ENCODE results near the gene SLC35F5.

SLC35F5 gene

DNA sequence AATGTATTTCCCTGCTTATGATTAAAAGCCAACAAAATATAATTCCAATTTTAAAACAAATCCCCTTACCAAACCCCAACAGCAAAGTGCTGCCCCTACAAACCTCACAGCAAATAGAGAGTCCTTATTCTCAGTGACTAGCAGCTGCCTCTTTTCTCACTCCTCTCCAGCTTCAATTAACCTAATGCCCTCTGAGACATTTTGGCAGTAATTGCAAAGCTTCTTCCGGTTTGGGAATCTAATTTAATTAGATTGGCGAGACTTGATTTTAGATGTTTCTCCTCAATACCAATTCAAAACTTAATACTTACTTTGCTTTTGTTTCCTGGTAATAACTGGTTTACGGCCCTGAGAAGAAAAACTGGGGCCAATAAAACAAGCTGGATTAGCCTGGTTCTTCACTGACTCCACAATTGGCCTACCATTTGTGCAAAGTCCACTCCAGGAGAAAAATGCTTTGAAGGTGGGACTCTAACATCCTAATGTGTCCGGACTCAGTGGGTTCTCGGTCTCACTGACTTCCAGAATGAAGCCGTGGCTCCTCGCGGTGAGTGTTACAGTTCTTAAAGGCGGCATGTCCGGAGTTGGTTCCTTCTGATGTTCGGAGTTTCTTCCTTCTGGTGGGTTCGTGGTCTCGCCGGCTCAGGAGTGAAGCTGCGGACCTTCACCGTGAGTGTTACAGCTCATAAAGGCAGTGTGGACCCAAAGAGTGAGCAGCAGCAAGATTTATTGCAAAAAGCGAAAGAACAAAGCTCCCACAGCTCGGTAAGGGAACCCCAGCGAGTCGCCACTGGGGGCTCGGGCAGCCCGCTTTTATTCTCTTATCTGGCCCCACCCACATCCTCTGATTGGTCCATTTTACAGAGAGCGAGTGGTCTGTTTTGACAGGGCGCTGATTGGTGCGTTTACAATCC, 52.8 kb downstream of the SLC35F5 start:
- TF ChIP-seq FOXM1 (IDR thresholded peaks at IDR 0.05; ENCODE audit: borderline replicate concordance, low read depth) (no peak), TEAD4 (IDR thresholded peaks at IDR 0.05) (no peak), YY1 (IDR thresholded peaks at IDR 0.05; ENCODE audit: low read depth) (no peak), TAF1 (IDR thresholded peaks at IDR 0.05; ENCODE audit: low read depth) (no peak), EGR1 (IDR thresholded peaks at IDR 0.05) (no peak)

DNA sequence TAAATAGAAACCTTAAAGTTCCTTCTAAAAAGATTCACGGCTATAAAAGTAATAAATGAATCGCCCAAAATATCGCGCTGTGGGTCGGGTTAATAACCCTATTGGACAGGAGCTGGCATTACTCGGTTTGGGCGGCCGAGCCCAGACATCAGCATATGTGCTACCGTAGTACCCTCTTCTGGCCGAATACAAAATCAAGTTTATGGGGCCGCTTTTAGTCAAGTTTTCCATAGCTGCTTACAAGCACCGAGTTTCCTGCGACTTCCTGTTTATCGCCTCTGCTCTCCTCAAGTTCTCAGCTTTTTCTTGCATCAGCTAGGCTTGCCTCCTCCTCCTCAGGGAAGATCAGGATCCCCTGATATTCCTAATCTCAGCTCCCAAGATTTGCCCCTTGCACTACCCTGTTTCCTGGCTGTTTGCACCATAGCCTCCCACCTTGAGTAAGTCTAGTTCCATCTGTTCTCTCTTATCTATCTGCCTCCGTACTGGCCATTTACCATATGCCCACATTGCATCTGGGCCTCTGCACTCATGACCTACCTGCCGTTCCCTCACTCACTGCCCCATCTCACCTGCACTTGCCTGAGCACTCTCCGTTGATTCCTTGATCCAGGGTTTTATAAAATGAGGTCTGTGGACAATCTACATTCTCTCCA, 56.1 kb downstream of the SLC35F5 start:
- TF ChIP-seq, protein P1, sequence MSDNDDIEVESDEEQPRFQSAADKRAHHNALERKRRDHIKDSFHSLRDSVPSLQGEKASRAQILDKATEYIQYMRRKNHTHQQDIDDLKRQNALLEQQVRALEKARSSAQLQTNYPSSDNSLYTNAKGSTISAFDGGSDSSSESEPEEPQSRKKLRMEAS (IDR thresholded peaks at IDR 0.05) = no peak
- TF ChIP-seq, protein P2, sequence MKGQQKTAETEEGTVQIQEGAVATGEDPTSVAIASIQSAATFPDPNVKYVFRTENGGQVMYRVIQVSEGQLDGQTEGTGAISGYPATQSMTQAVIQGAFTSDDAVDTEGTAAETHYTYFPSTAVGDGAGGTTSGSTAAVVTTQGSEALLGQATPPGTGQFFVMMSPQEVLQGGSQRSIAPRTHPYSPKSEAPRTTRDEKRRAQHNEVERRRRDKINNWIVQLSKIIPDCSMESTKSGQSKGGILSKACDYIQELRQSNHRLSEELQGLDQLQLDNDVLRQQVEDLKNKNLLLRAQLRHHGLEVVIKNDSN (IDR thresholded peaks at IDR 0.05) = no peak
- TF ChIP-seq EGR1 (IDR thresholded peaks at IDR 0.05) (no peak), TAF1 (IDR thresholded peaks at IDR 0.05; ENCODE audit: low read depth) (no peak), RAD21 (IDR thresholded peaks at IDR 0.05; ENCODE audit: low read depth) (peak; percentile 34; the same call in 1 of the 2 replicates)

DNA sequence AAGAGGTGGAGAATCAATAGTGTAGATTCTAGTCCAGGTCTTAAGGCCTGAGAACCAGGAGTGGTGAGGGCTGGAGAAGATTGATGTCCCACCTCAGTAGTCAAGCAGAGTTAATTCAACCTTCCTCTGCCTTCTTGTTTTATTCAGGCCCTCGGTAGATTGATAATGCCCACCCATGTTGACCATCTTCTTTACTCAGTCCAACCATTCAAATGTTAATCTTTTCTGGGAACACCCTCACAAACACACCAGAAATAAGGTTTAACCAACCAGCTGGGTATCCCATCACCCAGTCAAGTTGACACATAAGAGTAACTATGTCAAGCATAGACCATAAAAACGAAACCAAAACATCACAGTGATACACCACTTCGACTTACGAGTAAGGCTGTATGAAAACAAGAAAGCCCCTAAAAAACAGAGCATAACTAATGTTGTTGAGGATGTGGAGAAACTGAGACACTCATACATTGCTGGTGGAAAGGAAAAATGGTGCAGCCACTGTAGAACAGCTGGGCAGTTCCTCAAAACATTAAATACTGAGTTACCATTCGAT, 57.5 kb downstream of the SLC35F5 start:
- TF ChIP-seq FOXM1 (IDR thresholded peaks at IDR 0.05; ENCODE audit: borderline replicate concordance, low read depth) (no peak), YY1 (IDR thresholded peaks at IDR 0.05; ENCODE audit: low read depth) (no peak), CEBPB (IDR thresholded peaks at IDR 0.05) (no peak)
- TF ChIP-seq, protein P3, sequence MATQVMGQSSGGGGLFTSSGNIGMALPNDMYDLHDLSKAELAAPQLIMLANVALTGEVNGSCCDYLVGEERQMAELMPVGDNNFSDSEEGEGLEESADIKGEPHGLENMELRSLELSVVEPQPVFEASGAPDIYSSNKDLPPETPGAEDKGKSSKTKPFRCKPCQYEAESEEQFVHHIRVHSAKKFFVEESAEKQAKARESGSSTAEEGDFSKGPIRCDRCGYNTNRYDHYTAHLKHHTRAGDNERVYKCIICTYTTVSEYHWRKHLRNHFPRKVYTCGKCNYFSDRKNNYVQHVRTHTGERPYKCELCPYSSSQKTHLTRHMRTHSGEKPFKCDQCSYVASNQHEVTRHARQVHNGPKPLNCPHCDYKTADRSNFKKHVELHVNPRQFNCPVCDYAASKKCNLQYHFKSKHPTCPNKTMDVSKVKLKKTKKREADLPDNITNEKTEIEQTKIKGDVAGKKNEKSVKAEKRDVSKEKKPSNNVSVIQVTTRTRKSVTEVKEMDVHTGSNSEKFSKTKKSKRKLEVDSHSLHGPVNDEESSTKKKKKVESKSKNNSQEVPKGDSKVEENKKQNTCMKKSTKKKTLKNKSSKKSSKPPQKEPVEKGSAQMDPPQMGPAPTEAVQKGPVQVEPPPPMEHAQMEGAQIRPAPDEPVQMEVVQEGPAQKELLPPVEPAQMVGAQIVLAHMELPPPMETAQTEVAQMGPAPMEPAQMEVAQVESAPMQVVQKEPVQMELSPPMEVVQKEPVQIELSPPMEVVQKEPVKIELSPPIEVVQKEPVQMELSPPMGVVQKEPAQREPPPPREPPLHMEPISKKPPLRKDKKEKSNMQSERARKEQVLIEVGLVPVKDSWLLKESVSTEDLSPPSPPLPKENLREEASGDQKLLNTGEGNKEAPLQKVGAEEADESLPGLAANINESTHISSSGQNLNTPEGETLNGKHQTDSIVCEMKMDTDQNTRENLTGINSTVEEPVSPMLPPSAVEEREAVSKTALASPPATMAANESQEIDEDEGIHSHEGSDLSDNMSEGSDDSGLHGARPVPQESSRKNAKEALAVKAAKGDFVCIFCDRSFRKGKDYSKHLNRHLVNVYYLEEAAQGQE (IDR thresholded peaks at IDR 0.05; ENCODE audit: low read depth) = no peak
- TF ChIP-seq, protein P1 (IDR thresholded peaks at IDR 0.05) = no peak

DNA sequence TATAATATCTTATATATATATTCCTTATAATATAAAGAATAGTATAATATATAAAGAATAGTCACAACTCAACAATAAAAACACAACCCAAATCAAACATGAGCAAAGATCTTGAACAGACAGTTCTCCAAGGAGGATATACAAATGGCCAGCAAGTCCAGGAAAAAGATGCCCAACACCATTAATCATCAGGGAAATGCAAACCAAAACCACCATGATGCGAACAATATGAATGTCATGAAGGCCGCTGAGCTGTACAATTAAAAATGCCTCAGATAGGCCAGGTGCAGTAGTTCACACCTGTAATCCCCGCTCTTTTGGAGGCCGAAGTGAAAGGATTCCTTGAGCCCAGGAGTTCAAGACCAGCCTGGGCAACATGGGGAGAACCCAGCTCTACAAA, 58.9 kb downstream of the SLC35F5 start:
- TF ChIP-seq TAF1 (IDR thresholded peaks at IDR 0.05; ENCODE audit: low read depth) (no peak), ZBTB7A (IDR thresholded peaks at IDR 0.05; ENCODE audit: low read depth) (no peak), RAD21 (IDR thresholded peaks at IDR 0.05; ENCODE audit: low read depth) (no peak), YY1 (IDR thresholded peaks at IDR 0.05; ENCODE audit: low read depth) (no peak), NFIC (IDR thresholded peaks at IDR 0.05) (no peak), EP300 (IDR thresholded peaks at IDR 0.05; ENCODE audit: borderline replicate concordance) (no peak), TEAD4 (IDR thresholded peaks at IDR 0.05) (no peak), EGR1 (IDR thresholded peaks at IDR 0.05) (no peak), TCF12 (IDR thresholded peaks at IDR 0.05; ENCODE audit: low read depth) (no peak), CEBPB (IDR thresholded peaks at IDR 0.05) (no peak), FOXM1 (IDR thresholded peaks at IDR 0.05; ENCODE audit: borderline replicate concordance, low read depth) (no peak)
- TF ChIP-seq, protein P3 (IDR thresholded peaks at IDR 0.05; ENCODE audit: low read depth) = no peak
- TF ChIP-seq, protein P1 (IDR thresholded peaks at IDR 0.05) = no peak
- TF ChIP-seq, protein P2 (IDR thresholded peaks at IDR 0.05) = no peak

DNA sequence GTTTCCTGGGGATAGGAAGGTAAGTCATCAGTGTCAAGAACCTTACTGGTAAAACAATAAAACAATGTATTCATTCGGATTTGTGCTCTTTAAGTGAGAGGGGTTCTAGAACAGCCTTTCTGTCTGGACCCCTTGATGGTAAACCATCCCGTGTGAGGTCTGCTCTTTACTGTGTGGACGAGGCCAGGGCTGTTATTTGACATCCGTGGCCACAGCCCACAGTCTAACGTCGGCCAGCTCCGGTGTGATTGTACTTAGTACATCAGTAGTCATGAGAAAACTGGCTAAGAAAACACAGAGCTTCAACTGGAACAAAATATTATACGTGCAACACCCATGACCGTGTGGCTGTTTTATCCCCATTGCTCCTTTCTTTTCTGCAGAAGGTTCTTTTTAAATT, 62.0 kb downstream of the SLC35F5 start:
- TF ChIP-seq EP300 (IDR thresholded peaks at IDR 0.05; ENCODE audit: borderline replicate concordance) (no peak), NFIC (IDR thresholded peaks at IDR 0.05) (no peak), ZBTB7A (IDR thresholded peaks at IDR 0.05; ENCODE audit: low read depth) (no peak), TEAD4 (IDR thresholded peaks at IDR 0.05) (no peak), CREB1 (IDR thresholded peaks at IDR 0.05; ENCODE audit: low read depth) (no peak), RAD21 (IDR thresholded peaks at IDR 0.05; ENCODE audit: low read depth) (no peak), FOXM1 (IDR thresholded peaks at IDR 0.05; ENCODE audit: borderline replicate concordance, low read depth) (no peak), YY1 (IDR thresholded peaks at IDR 0.05; ENCODE audit: low read depth) (no peak), CEBPB (IDR thresholded peaks at IDR 0.05) (no peak)
- TF ChIP-seq, protein P2 (IDR thresholded peaks at IDR 0.05) = no peak

All from Ishikawa (cell line).